ENCODE data around the gene ACOXL.

ACOXL gene

GRCh38 chr2:110883406-110883805, 151.0 kb downstream of the ACOXL start:
- no peak for DNase-seq

GRCh38 chr2:110885256-110885655, 152.9 kb downstream of the ACOXL start:
- no peak for DNase-seq

GRCh38 chr2:110886826-110887573, 154.6 kb downstream of the ACOXL start:
- DNase-seq: no peak

GRCh38 chr2:110888411-110888810, 156.0 kb downstream of the ACOXL start:
- DNase-seq: no peak

- no peak for DNase-seq
Observed at GRCh38 chr2:110891626-110892025, 159.3 kb downstream of the ACOXL start.

- no peak for DNase-seq
Observed at GRCh38 chr2:110896226-110896625, 163.9 kb downstream of the ACOXL start.

GRCh38 chr2:110897966-110898365, 165.6 kb downstream of the ACOXL start:
- DNase-seq: no peak

- no peak for DNase-seq
Observed at GRCh38 chr2:110900191-110900590, 167.8 kb downstream of the ACOXL start.

GRCh38 chr2:110903548-110903947, 171.2 kb downstream of the ACOXL start:
- DNase-seq: no peak

- no peak for DNase-seq
Observed at GRCh38 chr2:110904116-110904778, 171.9 kb downstream of the ACOXL start.

GRCh38 chr2:110904779-110905148, 172.4 kb downstream of the ACOXL start:
- no peak for DNase-seq

GRCh38 chr2:110905217-110905616, 172.8 kb downstream of the ACOXL start:
- DNase-seq: no peak

GRCh38 chr2:110906613-110907298, 174.4 kb downstream of the ACOXL start:
- DNase-seq: no peak

- DNase-seq: no peak
Observed at GRCh38 chr2:110909501-110909900, 177.1 kb downstream of the ACOXL start.

- DNase-seq: no peak
Observed at GRCh38 chr2:110910423-110910822, 178.1 kb downstream of the ACOXL start.

- DNase-seq: no peak
Observed at GRCh38 chr2:110919738-110920137, 187.4 kb downstream of the ACOXL start.

GRCh38 chr2:110925479-110925878, 193.1 kb downstream of the ACOXL start:
- DNase-seq: no peak

GRCh38 chr2:110927526-110927925, 195.2 kb downstream of the ACOXL start:
- no peak for DNase-seq

GRCh38 chr2:110929528-110929927, 197.2 kb downstream of the ACOXL start:
- no peak for DNase-seq

GRCh38 chr2:110931648-110932047, 199.3 kb downstream of the ACOXL start:
- DNase-seq: peak; percentile 57

GRCh38 chr2:110933420-110933819, 201.0 kb downstream of the ACOXL start:
- DNase-seq: no peak

- no peak for DNase-seq
Observed at GRCh38 chr2:110934948-110935347, 202.6 kb downstream of the ACOXL start.

- no peak for DNase-seq
Observed at GRCh38 chr2:110940376-110940910, 208.1 kb downstream of the ACOXL start.

GRCh38 chr2:110941226-110941625, 208.9 kb downstream of the ACOXL start:
- no peak for DNase-seq

All from fibroblast of skin of right biceps (primary cell).